ENCODE data around the gene CEP112.

CEP112 gene

GRCh38 chr17:65824901-65825300, 367.0 kb downstream of the CEP112 start:
- in situ Hi-C loops (cut with HindIII; ENCODE audit: low sequenced_read_pairs) = no loop called here
- H3K4me3 ChIP-seq (ENCODE audit: low read depth, low read length) = no peak overlapping the region
- TF ChIP-seq, protein P1, sequence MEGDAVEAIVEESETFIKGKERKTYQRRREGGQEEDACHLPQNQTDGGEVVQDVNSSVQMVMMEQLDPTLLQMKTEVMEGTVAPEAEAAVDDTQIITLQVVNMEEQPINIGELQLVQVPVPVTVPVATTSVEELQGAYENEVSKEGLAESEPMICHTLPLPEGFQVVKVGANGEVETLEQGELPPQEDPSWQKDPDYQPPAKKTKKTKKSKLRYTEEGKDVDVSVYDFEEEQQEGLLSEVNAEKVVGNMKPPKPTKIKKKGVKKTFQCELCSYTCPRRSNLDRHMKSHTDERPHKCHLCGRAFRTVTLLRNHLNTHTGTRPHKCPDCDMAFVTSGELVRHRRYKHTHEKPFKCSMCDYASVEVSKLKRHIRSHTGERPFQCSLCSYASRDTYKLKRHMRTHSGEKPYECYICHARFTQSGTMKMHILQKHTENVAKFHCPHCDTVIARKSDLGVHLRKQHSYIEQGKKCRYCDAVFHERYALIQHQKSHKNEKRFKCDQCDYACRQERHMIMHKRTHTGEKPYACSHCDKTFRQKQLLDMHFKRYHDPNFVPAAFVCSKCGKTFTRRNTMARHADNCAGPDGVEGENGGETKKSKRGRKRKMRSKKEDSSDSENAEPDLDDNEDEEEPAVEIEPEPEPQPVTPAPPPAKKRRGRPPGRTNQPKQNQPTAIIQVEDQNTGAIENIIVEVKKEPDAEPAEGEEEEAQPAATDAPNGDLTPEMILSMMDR (IDR thresholded peaks at IDR 0.05; ENCODE audit: low read depth, low read length) = no peak
- no peak for DNase-seq (ENCODE audit: low read depth, low spot score)

DNA sequence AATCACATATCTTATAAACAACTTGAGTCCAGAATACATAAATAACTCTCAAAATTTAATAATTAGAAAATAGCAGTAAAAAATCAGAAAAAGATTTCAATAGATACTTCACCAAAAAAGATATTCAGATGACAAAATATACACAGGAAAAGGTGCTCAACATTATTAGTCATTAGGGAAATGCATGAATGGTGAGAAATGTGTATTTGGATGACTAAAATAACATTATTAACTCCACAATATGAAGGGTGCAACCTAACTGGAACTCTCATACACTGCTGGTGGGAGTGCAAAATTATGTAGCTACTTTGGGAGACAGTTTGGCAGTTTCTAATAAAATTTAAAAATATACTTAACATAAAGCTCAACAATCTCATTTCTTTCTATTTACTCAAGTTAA, 368.2 kb downstream of the CEP112 start:
- DNase-seq (ENCODE audit: low read depth, low spot score) = no peak
- in situ Hi-C loops (cut with HindIII; ENCODE audit: low sequenced_read_pairs) = no loop called here
- no peak overlapping the region for H3K4me3 ChIP-seq (ENCODE audit: low read depth, low read length)
- TF ChIP-seq, protein P1 (IDR thresholded peaks at IDR 0.05; ENCODE audit: low read depth, low read length) = no peak

- TF ChIP-seq, protein P1 (IDR thresholded peaks at IDR 0.05; ENCODE audit: low read depth, low read length) = no peak
- in situ Hi-C loops (cut with HindIII; ENCODE audit: low sequenced_read_pairs) = no loop called here
- H3K4me3 ChIP-seq (ENCODE audit: low read depth, low read length) = no peak overlapping the region
- no peak for DNase-seq (ENCODE audit: low read depth, low spot score)
These were observed 371.1 kb downstream of the CEP112 start for GRCh38 chr17:65820811-65821210.

- in situ Hi-C loops (cut with HindIII; ENCODE audit: low sequenced_read_pairs) = no loop called here
- H3K4me3 ChIP-seq (ENCODE audit: low read depth, low read length) = no peak overlapping the region
- TF ChIP-seq, protein P1 (IDR thresholded peaks at IDR 0.05; ENCODE audit: low read depth, low read length) = no peak
- no peak for DNase-seq (ENCODE audit: low read depth, low spot score)
These were observed 371.6 kb downstream of the CEP112 start for GRCh38 chr17:65820306-65820705.

DNA sequence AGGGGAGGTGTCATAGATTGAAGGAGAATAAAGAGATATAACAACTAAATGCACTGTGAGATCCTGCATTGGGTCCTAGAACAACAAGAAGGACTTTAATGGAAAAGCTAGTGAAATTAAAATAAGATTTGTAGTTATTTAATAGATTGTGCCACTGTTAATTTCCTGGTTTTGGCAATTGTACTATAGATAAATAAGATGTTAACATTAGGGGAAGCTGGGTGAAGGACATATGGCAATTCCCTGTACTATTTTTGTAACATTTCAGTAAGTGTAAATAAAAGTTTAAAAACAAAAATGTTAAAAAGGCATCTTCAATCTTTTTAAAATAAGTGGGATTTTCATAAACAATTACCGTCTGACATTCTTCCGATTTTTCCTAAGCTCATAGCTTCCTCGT, 372.1 kb downstream of the CEP112 start:
- in situ Hi-C loops (cut with HindIII; ENCODE audit: low sequenced_read_pairs) = no loop called here
- DNase-seq (ENCODE audit: low read depth, low spot score) = no peak
- TF ChIP-seq, protein P1 (IDR thresholded peaks at IDR 0.05; ENCODE audit: low read depth, low read length) = no peak
- no peak overlapping the region for H3K4me3 ChIP-seq (ENCODE audit: low read depth, low read length)

DNA sequence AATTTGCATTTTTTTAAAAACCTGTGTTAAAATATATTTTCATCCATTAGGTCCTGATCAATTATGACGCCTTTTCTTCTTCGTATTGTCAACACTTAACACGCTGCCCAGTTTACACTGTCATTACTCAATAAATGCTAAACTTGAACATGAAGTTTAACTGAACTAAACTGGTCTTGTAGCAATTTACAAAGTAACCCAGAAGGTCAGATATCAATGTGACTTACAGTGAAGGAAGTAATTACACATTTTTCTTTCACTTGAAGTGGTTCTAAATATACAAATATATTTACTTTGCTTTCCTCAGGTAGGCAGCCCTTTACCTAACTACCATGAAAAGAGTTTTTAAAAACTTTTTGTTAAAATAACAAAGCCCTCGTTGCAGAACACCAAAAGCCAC, 374.0 kb downstream of the CEP112 start:
- DNase-seq (ENCODE audit: low read depth, low spot score) = no peak
- TF ChIP-seq, protein P1 (IDR thresholded peaks at IDR 0.05; ENCODE audit: low read depth, low read length) = no peak
- H3K4me3 ChIP-seq (ENCODE audit: low read depth, low read length) = no peak overlapping the region
- in situ Hi-C loops (cut with HindIII; ENCODE audit: low sequenced_read_pairs) = no loop called here

DNA sequence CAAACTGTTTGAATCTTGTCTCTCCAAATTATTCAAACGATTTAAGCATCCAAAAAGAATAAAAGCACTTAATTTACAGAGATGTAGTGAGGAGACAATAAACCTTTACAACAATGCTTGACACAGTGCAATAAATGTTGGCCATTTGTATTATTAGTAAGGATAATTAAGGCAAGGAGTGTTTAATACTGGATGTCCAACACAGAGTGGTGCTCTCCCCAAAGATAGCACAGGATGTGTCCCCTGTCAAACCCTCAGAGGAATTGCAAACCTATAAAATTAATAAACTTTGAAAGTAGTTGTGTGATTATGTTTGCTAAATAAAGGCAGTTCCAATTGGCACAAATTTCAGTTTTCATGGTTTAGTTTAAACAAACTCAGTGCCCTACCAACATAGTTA, 377.5 kb downstream of the CEP112 start:
- no peak for DNase-seq (ENCODE audit: low read depth, low spot score)
- H3K4me3 ChIP-seq (ENCODE audit: low read depth, low read length) = no peak overlapping the region
- in situ Hi-C loops (cut with HindIII; ENCODE audit: low sequenced_read_pairs) = no loop called here
- TF ChIP-seq, protein P1 (IDR thresholded peaks at IDR 0.05; ENCODE audit: low read depth, low read length) = no peak
